DND-41 (cell line): Measurements from ENCODE around the gene KCNJ11.

Experiments used
- ATAC-seq: fragments of 200-7000 bp; cut with Tn5 transposase; 3 replicates; pipeline ENCODE4 v1.9.1; 2021; ENCODE audit warnings: low read depth; ENCODE audit not compliant: insufficient read depth
- DNase-seq: peaks from one replicate; pipeline ENCODE4 v3.0.0-alpha.2; 2020
- H2AFZ ChIP-seq: 2 replicates; pipeline ENCODE4 v1.6.0; 2012; ENCODE audit warnings: low read depth, low read length
- H3K27ac ChIP-seq: 2 replicates; pipeline ENCODE4 v1.5.1; 2012; ENCODE audit warnings: low read length, inconsistent platforms
- H3K27me3 ChIP-seq: fragments of 200-600 bp; sonication (generic); 2 replicates; pipeline ENCODE4 v1.6.0; 2012; ENCODE audit warnings: low read length, mild to moderate bottlenecking, inconsistent platforms; ENCODE audit not compliant: insufficient read depth, poor library complexity
- H3K36me3 ChIP-seq: 2 replicates; pipeline ENCODE4 v1.5.1; 2012; ENCODE audit warnings: low read length, inconsistent platforms; ENCODE audit not compliant: insufficient read depth
- H3K4me1 ChIP-seq: 2 replicates; pipeline ENCODE4 v1.5.1; 2012; ENCODE audit warnings: mild to moderate bottlenecking, low read length; ENCODE audit not compliant: insufficient read depth
- H3K4me2 ChIP-seq: 2 replicates; pipeline ENCODE4 v1.6.0; 2012; ENCODE audit warnings: mild to moderate bottlenecking, moderate library complexity, low read length, inconsistent platforms; ENCODE audit not compliant: insufficient read depth
- H3K4me3 ChIP-seq, 2 experiments: fragments of 200-600 bp in 1 of 2; shearing (Covaris generic) in 1 of 2; 2 replicates each; pipeline ENCODE4 v1.5.1; 2012 to 2016; ENCODE audit warnings: inconsistent platforms in 2 of 2, low read length in 2 of 2, mild to moderate bottlenecking in 2 of 2, low read depth in 1 of 2, moderate library complexity in 1 of 2
- H3K79me2 ChIP-seq: 2 replicates; pipeline ENCODE4 v1.6.0; 2012; ENCODE audit warnings: low read length, inconsistent platforms; ENCODE audit not compliant: insufficient read depth
- H3K9ac ChIP-seq: 2 replicates; pipeline ENCODE4 v1.6.0; 2012; ENCODE audit warnings: low read depth, mild to moderate bottlenecking, inconsistent platforms, low read length, moderate library complexity
- H3K9me3 ChIP-seq: 2 replicates; pipeline ENCODE4 v1.5.1; 2012; ENCODE audit warnings: low read length, moderate library complexity, mild to moderate bottlenecking, inconsistent platforms; ENCODE audit not compliant: insufficient read depth, severe bottlenecking
- H4K20me1 ChIP-seq: 2 replicates; pipeline ENCODE4 v1.6.0; 2012; ENCODE audit warnings: low read length; ENCODE audit not compliant: insufficient read depth
- CTCF ChIP-seq: IDR thresholded peaks from 2 replicates; pipeline ENCODE4 v1.5.1; 2012; ENCODE audit warnings: borderline replicate concordance, low read length, moderate library complexity, mild to moderate bottlenecking; ENCODE audit not compliant: poor library complexity, severe bottlenecking; ENCODE audit errors: extremely low read depth
- EZH2 ChIP-seq: IDR thresholded peaks from 3 replicates; pipeline ENCODE4 v1.6.1; 2012; ENCODE audit warnings: borderline replicate concordance, low read depth, mild to moderate bottlenecking, moderate library complexity, low read length, inconsistent platforms; ENCODE audit not compliant: severe bottlenecking

KCNJ11 gene

GRCh38 chr11:17405232-17406005 lies 17.0 kb upstream of the KCNJ11 start:
- no peak overlapping the region for H3K9ac ChIP-seq
- H3K27me3 ChIP-seq, result no peaks in the 10 kb centered on the region
- H3K27ac ChIP-seq, result peak overlapping the region; percentile 14; the same call in 1 of the 2 replicates
- DNase-seq (no peak), ATAC-seq (no peak)
- no peaks in the 10 kb centered on the region for H4K20me1 ChIP-seq
- no peak overlapping the region for H3K4me2 ChIP-seq
- TF ChIP-seq EZH2, result no peak
- TF ChIP-seq CTCF, result no peak
- no peaks in the 10 kb centered on the region for H3K36me3 ChIP-seq
- H3K4me3 ChIP-seq, result no peak overlapping the region
- no peaks in the 10 kb centered on the region for H3K9me3 ChIP-seq
- no peak overlapping the region for H2AFZ ChIP-seq
- no peaks in the 10 kb centered on the region for H3K4me1 ChIP-seq
- no peaks in the 10 kb centered on the region for H3K79me2 ChIP-seq

- H3K9me3 ChIP-seq, result no peaks in the 10 kb centered on the region
- H2AFZ ChIP-seq, result no peak overlapping the region
- H3K27ac ChIP-seq, result no peak overlapping the region; the same call in 1 of the 2 replicates
- H3K9ac ChIP-seq, result no peak overlapping the region
- no peaks in the 10 kb centered on the region for H4K20me1 ChIP-seq
- H3K4me1 ChIP-seq, result no peaks in the 10 kb centered on the region
- no peak for TF ChIP-seq CTCF
- TF ChIP-seq EZH2, result no peak
- H3K4me3 ChIP-seq, result no peak overlapping the region
- H3K4me2 ChIP-seq, result no peak overlapping the region
- no peak for ATAC-seq
- DNase-seq, result no peak
- no peaks in the 10 kb centered on the region for H3K79me2 ChIP-seq
- no peaks in the 10 kb centered on the region for H3K27me3 ChIP-seq
- H3K36me3 ChIP-seq, result no peaks in the 10 kb centered on the region
Observed at GRCh38 chr11:17403980-17404759, 15.7 kb upstream of the KCNJ11 start.

GRCh38 chr11:17402486-17402885 lies 14.0 kb upstream of the KCNJ11 start:
- no peaks in the 10 kb centered on the region for H3K27me3 ChIP-seq
- no peak overlapping the region for H3K4me2 ChIP-seq
- no peak overlapping the region for H3K27ac ChIP-seq
- no peaks in the 10 kb centered on the region for H3K79me2 ChIP-seq
- no peaks in the 10 kb centered on the region for H3K36me3 ChIP-seq
- H2AFZ ChIP-seq, result no peak overlapping the region
- TF ChIP-seq CTCF (no peak), EZH2 (no peak)
- no peak overlapping the region for H3K9ac ChIP-seq
- no peaks in the 10 kb centered on the region for H4K20me1 ChIP-seq
- no peaks in the 10 kb centered on the region for H3K9me3 ChIP-seq
- DNase-seq, result no peak
- no peaks in the 10 kb centered on the region for H3K4me1 ChIP-seq
- no peak overlapping the region for H3K4me3 ChIP-seq
- ATAC-seq, result no peak
